Putamen (tissue), 1 donor: ENCODE measurements around the gene MRGPRE.

Experiments used
- DNase-seq: peaks from one replicate; pipeline ENCODE4 v3.0.0-alpha.2; 2016; ENCODE audit warnings: low spot score

The MRGPRE gene

DNA sequence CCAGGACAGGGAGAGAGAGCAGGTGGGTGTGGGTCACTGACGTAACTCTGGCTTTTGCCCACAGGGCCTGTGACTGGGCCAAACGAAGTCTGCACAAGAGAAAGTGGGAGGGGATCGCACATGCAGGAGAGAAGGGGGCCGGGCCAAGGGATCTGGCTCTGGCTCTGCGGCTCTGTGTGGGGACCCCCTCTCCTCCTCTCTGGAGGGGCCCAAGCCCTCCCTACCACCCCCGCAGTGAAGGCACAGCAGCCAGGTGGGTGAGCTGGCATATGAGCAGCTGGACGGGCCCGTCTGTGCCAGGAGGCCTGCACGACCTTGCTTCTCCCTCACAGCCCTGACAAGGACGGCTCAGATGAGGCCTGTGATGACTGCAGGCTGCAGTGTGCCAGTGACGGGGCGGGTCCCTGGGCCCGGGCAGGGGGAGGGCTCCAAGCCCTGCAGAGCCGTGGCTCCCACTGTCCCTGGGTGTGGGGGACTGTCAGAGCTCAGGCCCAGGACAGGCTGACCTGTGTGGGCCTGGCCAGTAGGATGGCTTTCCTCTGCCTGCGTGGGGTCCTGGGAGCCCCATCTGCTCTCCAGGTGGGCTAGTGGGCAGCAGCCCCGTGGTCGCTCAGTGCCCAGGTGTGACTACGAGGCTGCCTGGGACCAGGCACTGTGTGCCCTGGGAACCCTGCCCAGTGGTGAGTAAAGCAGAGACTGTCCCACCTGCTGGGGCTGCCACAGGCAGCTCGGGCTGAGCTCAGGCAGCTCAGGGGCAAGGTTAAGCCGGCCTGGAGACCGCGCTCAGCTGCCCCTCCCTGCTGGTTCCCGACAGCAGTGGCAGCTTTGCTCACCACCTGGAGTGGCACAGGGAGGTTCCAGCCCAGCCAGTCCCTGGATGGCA, 35.8 kb downstream of the MRGPRE start:
- no peak for DNase-seq

DNA sequence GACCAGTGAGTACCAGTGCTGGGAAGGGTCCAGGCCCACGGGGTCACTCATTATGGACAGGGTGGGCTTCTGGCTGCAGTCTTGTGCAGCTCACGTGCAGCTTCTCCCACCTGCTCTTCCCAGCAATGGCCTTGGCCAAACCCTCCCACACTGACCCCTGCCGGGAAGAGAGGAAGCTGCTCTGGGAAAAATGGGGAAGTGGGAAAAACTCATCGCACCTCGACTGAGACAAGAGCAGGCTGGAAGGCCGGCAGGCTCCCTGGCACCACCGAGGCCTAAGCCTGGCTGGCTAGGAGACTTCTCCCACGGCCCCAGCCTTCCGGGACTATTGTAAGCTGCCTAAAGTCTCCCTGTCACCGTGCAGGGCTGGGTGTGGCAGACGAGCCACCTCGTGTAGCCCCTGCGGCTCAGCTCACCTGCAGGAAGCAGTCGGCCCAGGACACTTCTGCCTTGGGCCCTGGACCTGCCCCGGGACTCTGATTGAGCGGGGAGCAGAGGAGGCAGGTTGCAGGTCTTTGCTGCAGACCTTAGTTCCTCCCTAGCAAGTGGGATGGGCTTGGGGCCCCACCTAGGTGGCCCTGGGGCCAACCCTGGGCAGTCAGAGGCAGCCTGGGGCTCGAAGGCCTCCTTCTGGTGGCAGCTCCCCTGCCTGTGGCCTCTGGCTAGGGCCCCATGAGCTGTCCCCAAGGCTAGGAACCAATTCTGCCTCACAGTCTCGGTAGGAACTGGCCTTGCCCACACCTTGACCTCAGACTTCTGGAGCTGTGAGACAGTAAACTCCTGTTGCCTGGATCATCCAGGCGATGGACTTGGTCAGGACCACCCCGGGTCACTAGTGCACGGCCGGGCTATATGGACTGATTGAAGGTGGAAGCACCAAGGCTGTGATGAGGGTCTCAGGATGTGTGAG, 36.7 kb downstream of the MRGPRE start:
- DNase-seq: no peak

DNA sequence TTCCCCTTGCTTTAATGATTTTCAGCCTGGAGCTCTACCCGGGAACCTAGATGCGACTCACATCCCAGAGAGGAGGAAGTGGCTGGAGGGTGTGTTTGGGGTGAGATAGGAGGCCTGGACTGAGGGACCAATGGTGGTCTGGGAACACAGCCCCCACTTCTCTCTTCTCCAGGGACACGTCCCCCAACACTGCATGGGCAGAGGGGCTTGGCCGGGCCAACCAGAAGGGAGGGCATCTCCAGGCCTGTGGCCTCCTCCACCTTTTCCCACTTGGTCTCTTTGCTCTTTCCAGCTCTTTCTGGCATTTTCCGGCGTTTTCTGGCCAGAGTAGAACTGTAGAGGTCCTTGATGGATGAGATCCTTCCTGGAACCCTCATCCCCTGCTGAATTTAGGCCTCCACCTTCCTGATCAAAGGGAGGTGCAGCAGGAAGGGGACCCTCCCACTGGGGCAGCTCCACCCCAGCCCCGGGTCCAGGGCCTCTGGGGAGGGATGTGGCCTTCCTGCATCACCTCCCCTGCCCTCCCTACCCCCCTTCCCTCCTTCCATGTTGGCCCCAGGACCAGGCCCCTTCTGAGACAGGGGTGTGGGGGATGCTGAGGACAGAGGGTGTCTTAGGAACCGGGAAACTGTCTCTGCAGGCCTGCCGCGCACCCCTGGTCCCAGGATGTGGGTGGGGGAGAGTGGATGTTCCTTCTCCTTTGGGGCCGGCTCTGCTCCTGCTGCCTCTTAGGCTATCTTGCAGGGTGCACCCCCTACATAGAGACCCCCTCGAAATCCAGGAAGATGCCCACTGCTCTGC, 38.0 kb downstream of the MRGPRE start:
- DNase-seq: no peak

DNA sequence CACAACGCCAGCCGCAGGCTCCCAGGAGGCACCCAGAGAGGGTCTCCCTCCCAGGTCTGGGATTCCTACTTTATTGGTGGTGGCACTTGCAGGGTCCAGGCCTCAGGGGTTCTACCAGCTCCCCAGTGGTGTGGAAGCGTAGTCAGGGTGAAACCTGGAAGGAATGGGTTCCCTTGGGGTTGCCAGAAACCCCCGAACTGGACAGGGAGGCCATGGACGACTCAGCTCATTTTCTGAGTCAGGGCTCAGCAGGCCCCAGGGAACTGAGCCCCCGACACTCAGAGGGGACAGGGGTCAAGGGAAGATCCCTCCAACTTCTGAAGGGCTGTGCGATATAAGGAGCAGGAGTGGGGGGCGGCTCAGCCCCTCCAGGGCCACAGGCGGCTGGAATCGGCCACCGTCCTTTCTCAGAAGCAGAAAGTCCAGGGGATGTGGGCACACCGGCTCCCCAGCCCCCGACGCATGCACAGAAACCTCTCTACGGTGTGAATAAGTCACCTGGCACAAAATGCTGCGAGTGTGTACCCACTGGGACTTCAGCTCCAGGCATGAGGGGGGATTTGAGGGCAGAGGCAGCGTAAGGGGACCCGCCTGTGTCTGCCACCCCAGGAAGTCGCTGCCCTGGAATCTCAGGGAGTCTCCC, 38.7 kb downstream of the MRGPRE start:
- DNase-seq: no peak

DNA sequence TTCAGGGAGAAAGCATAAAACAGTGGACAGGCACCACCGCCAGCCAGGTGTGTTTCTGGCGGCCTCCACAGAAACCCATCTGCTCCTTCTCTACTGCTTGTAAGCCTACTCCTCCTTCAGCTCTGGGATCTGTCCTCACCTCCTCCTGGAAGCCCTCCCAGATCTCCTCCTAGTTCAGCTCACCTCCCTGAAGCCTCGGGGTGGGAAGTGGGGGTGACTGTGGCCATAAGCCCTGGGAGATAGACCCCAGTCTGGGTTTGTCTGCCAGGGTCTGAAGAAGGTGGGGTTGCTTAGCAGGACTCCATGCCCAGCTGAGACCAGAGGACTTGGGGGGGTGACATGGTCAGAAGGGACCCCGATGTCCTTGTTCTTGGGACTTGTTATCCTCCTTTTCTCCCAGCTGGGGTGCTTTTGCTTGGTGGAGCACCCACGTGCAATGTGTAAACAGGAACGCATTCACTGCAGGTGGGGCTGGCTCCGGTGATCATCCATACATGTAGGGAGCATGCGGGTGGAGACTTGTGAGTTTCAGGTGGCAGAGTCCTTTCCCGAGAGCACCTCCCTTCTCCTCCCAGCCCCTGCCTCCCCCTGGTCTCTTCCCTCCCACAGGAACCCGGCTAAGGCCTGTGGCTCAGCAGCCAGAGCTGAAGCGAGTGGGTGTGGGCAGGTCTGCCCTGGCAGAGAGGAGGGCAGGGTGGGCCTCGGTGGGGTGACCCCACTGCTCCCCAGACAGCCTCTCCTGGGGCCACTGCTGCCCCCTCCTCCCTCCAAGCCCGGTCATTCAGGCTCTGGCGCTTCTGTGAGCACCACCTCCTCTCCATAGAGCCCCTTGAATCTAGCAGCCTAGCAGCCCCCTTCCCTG, 39.5 kb downstream of the MRGPRE start:
- DNase-seq: no peak

DNA sequence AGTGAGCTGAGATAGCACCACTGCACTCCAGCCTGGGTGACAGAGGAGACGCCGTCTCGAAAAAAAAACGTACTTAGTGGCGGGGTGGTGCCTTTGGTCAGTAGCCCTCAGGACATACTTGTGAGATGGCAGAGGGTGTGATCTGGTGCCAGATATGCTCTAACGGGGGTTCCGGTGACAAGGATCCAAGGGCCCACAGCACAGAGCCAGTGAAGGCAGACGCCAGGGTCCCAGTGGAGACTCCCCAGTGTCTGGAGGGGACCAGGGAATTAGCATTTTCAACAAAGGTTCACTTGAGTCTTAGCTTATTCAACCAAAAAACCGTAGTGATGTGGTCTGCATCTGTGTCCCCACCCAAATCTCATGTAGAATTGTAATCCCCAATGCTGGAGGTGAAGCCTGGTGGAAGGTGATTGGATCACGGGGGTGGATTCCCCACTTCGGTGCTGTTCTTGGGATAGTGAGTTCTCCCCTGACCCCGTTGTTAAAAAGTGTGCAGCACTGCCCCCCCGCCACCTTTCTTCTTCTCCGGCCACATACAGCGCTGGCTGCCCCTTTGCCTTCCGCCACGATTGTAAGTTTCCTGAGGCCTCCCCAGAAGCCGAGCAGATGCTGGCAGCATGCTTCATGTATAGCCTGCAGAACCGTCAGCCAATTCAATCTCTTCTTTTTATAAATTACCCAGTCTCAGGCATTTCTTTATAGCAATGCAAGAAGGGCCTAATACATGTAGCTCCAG, 40.5 kb downstream of the MRGPRE start:
- no peak for DNase-seq

DNA sequence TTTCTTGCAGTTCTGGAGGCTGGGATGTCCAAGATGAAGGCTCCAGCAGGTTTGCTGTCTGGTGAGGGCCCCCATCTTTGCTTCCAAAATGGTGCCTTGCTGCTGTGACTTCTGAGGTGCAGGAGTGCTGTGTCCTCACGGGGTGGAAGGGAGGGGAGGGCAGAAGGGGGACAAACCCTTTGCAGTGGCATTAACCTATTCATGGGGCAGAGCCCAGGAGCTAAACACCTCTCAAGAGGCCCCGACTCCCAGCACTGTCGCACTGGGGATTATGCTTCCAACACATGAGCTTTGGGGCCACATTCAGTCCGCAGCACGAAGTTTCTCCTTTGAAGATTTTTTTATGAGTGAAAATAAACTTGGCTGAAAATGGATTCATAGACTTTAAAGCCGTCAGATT, 41.6 kb downstream of the MRGPRE start:
- DNase-seq: no peak

DNA sequence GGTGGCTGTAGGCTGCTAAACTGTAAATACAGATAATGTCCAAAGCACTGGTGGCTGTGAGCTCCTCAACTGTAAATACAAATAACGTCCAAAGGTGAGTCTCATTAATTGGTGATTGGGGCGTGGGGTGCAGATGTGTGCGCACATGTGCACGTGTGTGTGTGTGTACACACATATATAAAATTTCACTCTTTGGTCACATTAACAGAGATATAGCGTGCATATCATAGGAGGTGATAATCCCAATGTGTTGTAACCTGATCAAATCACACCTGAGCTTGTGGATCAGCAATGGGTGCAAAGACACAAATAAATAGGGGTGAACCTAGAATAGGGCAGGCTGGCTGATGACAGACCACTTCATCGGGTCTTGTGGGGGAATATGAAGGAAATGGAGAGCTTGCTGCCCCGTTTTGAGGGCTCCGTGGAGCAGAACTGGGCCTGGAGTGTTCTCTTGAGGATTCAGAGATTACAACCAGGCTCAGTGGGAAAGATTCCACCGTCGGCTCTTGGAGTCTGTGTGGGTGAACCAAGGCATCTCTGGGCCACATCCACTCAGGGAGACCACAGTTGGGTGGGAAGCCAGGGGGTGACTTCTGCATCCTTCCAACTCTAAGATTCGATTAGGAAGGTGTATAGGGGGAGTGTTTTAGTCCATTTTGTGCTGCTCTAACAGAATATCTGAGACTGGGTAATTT, 42.2 kb downstream of the MRGPRE start:
- DNase-seq: no peak

DNA sequence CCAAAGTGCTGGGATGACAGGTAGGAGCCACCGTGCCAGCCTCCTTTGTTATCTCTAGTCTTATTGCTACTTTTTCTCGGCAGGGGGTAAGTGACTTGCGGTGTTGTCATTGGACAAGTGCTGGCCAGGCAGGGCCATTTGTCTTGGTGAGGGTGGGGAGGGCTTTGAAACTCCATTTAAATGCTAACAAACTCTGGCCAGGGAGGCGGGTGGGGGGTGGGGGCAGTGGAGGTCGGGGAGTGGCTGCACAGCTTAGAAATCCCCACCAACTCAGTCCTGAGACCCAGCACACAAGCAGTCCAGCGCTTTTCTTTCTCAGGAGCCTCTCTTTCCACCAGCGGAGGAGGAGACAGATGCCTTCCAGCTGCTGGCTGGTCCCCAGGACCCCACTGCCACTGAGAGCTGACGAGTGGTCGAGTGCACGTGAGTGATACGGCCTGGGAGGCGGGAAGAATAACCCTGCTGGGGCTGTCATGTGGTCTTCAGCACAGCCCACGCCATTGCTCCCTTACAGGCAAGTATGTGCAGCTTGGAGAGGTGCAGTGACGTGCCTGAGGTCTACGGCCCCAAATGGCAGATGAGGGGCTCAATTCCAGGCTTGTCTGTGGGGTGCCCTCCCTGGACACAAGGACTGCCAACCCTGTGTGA, 42.9 kb downstream of the MRGPRE start:
- DNase-seq: no peak

DNA sequence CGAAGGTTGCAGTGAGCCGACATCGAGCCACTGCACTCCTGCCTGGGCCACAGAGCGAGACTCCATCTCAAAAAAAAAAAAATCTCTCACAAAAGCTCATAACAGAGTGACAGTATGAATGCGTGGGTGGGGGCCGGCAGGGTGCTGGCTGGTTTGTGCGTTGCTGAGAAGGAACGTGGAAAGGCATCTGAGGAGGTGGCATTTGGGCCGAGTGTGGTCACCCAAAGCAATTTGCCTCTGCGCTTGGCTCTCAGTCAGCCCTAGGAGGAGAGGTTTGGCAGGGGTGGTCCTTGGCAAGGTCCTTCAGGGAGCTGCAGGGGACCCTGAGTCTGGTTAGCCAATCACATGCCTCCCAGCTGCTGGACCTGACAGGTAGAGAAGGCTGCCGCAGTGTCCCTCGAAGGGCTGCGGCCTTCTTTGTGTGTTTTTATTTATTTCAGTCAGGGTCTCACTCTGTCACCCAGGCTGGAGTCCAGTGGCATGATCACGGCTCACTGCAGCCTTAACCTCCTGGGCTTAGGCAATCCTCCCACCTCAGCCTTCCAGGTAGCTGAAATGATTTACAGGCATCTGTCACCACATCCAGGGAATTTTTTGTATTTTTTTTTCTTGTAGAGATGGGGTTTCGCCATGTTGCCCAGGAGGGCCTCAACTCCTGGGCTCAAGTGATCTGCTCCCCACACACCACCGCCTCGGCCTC, 43.6 kb downstream of the MRGPRE start:
- no peak for DNase-seq

DNA sequence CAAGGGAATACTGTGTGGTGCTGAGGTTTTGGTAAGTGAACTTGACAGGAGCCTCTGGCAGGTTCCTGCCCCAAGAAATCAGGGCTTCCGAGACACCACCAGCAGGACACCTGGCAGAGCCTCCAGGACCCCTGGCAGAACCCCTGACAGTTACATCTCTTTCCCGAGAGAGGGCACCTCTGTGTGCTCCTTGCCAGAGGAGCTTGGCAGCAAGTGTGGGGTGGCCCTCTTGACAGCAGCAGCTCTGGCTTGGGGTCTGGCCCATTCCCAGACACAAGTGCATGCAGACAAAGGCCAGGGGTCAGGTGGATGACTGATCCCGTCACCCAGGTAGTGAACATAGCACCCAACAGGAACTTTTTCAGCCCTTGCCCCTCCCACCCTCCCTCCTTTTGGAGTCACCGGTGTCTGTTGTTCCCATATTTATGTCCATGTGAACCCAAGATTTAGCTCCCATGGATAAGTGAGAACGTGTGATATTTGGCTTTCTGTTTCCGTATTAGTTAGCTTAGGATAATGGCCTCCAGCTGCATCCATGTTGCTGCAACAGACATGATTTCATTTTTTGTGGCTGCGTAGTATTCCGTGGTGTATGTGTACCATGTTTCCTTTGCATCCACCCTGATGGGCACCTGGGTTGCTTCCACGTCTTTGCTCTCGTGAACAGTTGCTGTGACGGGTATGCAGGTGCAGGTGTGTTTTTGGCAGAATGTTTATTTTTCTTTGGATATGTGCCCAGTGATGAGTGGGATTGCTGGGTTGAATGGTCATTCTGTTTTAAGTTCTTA, 45.9 kb downstream of the MRGPRE start:
- DNase-seq: no peak

DNA sequence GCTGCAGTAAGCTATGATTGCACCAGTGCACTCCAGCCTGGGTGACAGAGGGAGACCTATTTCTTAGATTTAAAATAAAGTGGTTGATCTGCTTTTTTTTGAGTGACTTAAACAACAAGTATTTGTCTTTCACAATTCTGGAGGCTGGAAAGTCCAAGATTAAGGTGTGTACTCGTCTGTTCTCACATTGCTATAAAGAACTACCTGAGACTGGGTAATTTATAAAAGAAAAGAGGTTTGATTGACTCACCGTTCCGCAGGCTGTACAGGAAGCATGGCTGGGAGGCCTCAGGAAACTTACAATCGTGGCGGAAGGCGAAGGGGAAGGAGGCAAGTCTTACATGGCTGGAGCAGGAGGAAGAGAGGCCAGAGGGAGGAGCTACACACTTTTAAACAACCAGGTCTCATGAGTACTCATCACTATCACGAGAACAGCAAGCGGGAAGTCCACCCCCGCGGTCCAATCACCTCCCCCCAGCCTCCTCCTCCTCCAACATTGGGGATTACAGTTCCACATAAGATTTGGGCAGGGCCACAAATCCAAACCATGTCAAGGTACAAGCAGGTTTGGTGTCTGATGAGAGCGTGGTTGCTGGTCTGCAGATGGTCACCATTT, 47.4 kb downstream of the MRGPRE start:
- no peak for DNase-seq

DNA sequence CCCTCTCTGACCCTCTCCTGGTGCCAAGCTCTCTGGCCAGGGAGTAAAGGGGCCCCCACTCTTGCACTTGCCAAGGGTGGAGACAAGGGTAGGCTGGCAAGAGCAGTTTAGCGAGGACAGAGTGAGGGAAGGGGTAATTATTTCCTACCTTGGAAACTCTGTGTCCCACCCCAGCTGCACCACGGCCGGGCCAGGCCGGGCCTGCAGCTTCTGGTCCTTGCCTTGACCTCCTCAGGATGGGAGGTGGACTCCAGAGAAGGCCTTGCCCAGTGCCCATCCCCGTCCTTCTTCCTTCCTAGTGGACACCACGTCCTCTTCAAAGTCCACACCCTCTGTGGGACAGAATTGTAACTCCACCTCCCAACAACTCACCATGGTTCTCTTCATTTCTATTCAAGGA, 48.7 kb downstream of the MRGPRE start:
- no peak for DNase-seq

DNA sequence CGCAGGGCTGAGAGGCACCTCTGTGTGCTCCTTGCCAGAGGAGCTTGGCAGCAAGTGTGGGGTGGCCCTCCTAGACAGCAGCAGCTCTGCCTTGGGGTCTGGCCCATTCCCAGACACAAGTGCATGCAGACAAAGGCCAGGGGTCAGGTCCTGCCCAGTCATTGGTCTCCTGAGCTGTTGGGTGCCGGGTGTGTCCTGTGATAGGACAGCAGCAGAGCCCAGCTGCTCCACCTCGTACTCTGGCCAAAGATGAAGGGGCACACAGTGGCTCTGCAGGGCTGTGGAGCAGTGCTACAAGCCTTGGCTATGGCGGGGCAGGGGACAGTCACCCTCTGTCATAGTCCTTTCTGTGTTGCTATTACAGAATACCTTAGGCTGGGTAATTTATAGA, 49.8 kb downstream of the MRGPRE start:
- DNase-seq: no peak

DNA sequence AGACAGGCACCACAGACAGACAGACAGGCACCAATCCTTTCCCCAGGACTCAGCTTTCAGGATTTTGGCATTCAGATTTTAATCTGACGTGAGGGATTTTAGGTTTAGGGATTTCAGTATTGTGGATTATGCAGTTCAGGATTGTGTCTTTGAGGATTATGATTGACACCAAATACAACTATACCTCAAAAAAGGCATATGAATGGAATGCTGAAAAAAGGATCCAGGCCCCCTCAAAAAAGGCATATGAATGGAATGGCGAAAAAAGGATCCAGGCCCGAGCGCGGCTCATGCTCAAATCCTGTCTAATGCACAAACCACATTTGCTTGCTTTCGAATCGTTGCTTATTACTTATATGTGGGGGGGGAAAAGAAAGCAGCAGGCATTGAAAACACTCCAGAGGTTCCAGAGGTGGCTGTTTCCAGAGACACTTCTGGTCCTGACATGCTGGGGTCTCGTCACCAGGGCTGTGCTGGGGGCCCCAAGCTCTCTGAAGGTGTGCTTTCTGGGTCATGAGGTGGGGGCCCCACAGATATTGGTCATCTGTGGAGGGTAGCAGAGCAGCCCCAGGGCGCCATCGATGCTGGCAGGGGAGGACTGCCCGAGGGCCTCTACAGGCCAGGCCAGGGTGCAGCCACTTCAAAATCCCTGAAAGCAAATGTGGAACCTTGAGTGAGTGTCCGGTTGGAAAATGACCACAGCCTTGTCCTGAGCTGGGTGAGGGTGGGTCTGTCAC, 50.3 kb downstream of the MRGPRE start:
- no peak for DNase-seq

DNA sequence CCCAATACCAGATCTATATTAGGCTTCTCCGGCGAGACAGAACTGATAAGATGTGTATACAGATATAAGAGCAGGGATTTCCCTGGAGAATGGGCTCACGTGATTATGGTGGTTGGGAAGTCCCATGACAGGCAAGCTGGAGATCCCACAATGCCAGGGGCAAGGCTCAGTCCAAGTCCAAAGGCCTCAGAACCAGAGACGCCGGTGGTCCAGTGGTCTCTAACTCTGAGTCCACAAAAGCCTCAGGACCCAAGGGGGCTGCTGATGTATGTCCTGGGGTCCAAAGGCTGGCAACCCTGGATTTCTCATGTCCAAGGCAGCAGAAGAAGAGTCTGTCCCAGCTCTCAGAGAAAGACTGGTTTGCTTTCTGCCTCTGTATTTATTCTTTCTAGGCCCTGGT, 51.3 kb downstream of the MRGPRE start:
- no peak for DNase-seq
